ENCODE measurements around the gene EFHD2.

- no peak for TF ChIP-seq YY1 (IDR thresholded peaks at IDR 0.05; ENCODE audit: insufficient read depth, insufficient read length)
- no peak for TF ChIP-seq ZNF274 (IDR thresholded peaks at IDR 0.05; ENCODE audit: low read depth, low read length)
- no peak for TF ChIP-seq SUZ12 (IDR thresholded peaks at IDR 0.05; ENCODE audit: extremely low read depth, insufficient read depth, insufficient read length)
Measured at GRCh38 chr1:15475752-15476314, 66.1 kb downstream of the EFHD2 start, which contains the start of gene CELA2B.

Data from NT2/D1 (cell line).